H1 (cell line): Measurements from ENCODE around the gene DNLZ. TPM values are rescaled to one million over a fixed set of nuclear protein-coding genes. Genes with fewer than 3 reads are reported as not detected.

Experiments
- CTCF ChIA-PET: fragments of 300-600 bp; sonication (Branson Sonifier 250); formaldehyde crosslinking; loops from one replicate; lab custom pipeline; 2021; ENCODE audit not compliant: partially characterized antibody; lab: Charles Lee
- POLR2A ChIA-PET: fragments of 300-600 bp; sonication (Branson Sonifier 250); formaldehyde crosslinking; loops from one replicate; lab custom pipeline; 2021; ENCODE audit warnings: inconsistent platforms; ENCODE audit not compliant: partially characterized antibody; lab: Charles Lee
- DNase-seq, 2 experiments: peaks; one replicate each; pipeline versions ENCODE4 v3.0.0 to v3.0.0-alpha.2; 2010 to 2022; ENCODE audit warnings: low spot score in 2 of 2, low read depth in 1 of 2, mixed read lengths in 1 of 2
- FAIRE-seq: peaks from 2 replicates; lab custom pipeline; 2011; peaks lifted over from hg19 to GRCh38; lab: Jason Lieb, UNC
- H2AFZ ChIP-seq: 2 replicates; pipeline ENCODE4 v1.8.1; 2012; ENCODE audit warnings: low read length, inconsistent platforms
- H2AK5ac ChIP-seq: 2 replicates; pipeline ENCODE4 v1.6.1; 2013; ENCODE audit warnings: low read depth, low read length
- H2BK120ac ChIP-seq: replicated peaks from 2 replicates; pipeline ENCODE3; 2013; ENCODE audit warnings: low read depth, low read length, inconsistent platforms
- H2BK12ac ChIP-seq: 2 replicates; pipeline ENCODE4 v1.6.1; 2013; ENCODE audit warnings: low read depth, low read length
- H2BK15ac ChIP-seq: 2 replicates; pipeline ENCODE4 v1.6.1; 2013; ENCODE audit warnings: low read length
- H2BK20ac ChIP-seq: 2 replicates; pipeline ENCODE4 v1.6.1; 2013; ENCODE audit warnings: low read length
- H2BK5ac ChIP-seq: 2 replicates; pipeline ENCODE4 v1.6.1; 2013; ENCODE audit warnings: low read depth, low read length
- H3K14ac ChIP-seq: 2 replicates; pipeline ENCODE4 v1.6.1; 2013; ENCODE audit warnings: inconsistent platforms; ENCODE audit not compliant: insufficient read length
- H3K18ac ChIP-seq: 2 replicates; pipeline ENCODE4 v1.6.1; 2013; ENCODE audit warnings: low read length; ENCODE audit errors: extremely low read depth
- H3K23ac ChIP-seq: 2 replicates; pipeline ENCODE4 v1.6.1; 2013; ENCODE audit warnings: inconsistent platforms; ENCODE audit not compliant: insufficient read length
- H3K23me2 ChIP-seq: 2 replicates; pipeline ENCODE4 v1.6.1; 2013; ENCODE audit warnings: low read depth, low read length
- H3K27ac ChIP-seq: 2 replicates; pipeline ENCODE4 v1.6.1; 2011; ENCODE audit warnings: low read depth, low read length, inconsistent platforms
- H3K27me3 ChIP-seq, 4 experiments: replicated peaks in 1 of 4; 1 replicate in 1 of 4; 2 replicates in 3 of 4; pipeline versions ENCODE4 v1.6.1 to v1.8.1; 2011 to 2013; ENCODE audit warnings: low read length in 3 of 4, mild to moderate bottlenecking in 3 of 4, inconsistent platforms in 2 of 4, mixed read lengths in 2 of 4, moderate library complexity in 1 of 4; ENCODE audit not compliant: control insufficient read depth in 3 of 4, insufficient read depth in 3 of 4; ENCODE audit errors: extremely low read depth in 1 of 4
- H3K36me3 ChIP-seq, 4 experiments: 2 replicates each; pipeline versions ENCODE4 v1.6.1 to v1.8.1; 2011 to 2013; ENCODE audit warnings: mild to moderate bottlenecking in 4 of 4, low read length in 3 of 4, moderate library complexity in 2 of 4, control low read depth in 1 of 4, inconsistent platforms in 1 of 4; ENCODE audit not compliant: insufficient read depth in 4 of 4, control insufficient read depth in 2 of 4
- H3K4ac ChIP-seq: replicated peaks from 2 replicates; pipeline ENCODE3; 2013; ENCODE audit warnings: low read length, low read depth, mixed read lengths, inconsistent platforms; ENCODE audit not compliant: insufficient read length
- H3K4me1 ChIP-seq, 4 experiments: replicated peaks in 1 of 4; 1 replicate in 1 of 4; 2 replicates in 3 of 4; pipeline versions ENCODE4 v1.6.1 to v1.8.1; 2011 to 2013; ENCODE audit warnings: low read length in 3 of 4, inconsistent platforms in 2 of 4, mixed read lengths in 1 of 4; ENCODE audit not compliant: insufficient read depth in 4 of 4, control insufficient read depth in 3 of 4
- H3K4me2 ChIP-seq, 2 experiments: 2 replicates each; pipeline versions ENCODE4 v1.6.1 to v1.8.1; 2011 to 2013; ENCODE audit warnings: low read depth in 2 of 2, low read length in 2 of 2, control low read depth in 1 of 2, inconsistent platforms in 1 of 2, mild to moderate bottlenecking in 1 of 2; ENCODE audit not compliant: insufficient read depth in 1 of 2
- H3K4me3 ChIP-seq, 4 experiments: fragments of 200-600, 300-600 bp in 1 of 4; sonication (generic), shearing (Covaris generic), sonication (Bioruptor Twin) in 1 of 4; 2 replicates each; pipeline versions ENCODE4 v1.5.1 to v1.8.1; 2011 to 2016; ENCODE audit warnings: low read length in 4 of 4, low read depth in 3 of 4, control low read depth in 2 of 4, inconsistent platforms in 2 of 4, mild to moderate bottlenecking in 2 of 4, mixed read lengths in 1 of 4, moderate library complexity in 1 of 4; ENCODE audit not compliant: insufficient read depth in 2 of 4; ENCODE audit errors: extremely low read depth in 1 of 4
- H3K56ac ChIP-seq: replicated peaks from 2 replicates; pipeline ENCODE3; 2013; ENCODE audit warnings: low read depth, mild to moderate bottlenecking, mixed read lengths, low read length, inconsistent platforms; ENCODE audit not compliant: insufficient read length
- H3K79me1 ChIP-seq: 2 replicates; pipeline ENCODE4 v1.6.1; 2013; ENCODE audit warnings: low read depth, low read length, control low read depth
- H3K79me2 ChIP-seq, 2 experiments: 2 replicates each; pipeline versions ENCODE4 v1.6.1 to v1.8.1; 2012 to 2013; ENCODE audit warnings: low read length in 2 of 2, mild to moderate bottlenecking in 2 of 2, inconsistent platforms in 1 of 2; ENCODE audit not compliant: insufficient read depth in 2 of 2, control insufficient read depth in 1 of 2
- H3K9ac ChIP-seq, 4 experiments: replicated peaks in 1 of 4; 1 replicate in 1 of 4; 2 replicates in 3 of 4; pipeline versions ENCODE4 v1.6.1 to v1.8.1; 2011 to 2013; ENCODE audit warnings: low read depth in 3 of 4, low read length in 3 of 4, control low read depth in 2 of 4, mild to moderate bottlenecking in 2 of 4, moderate library complexity in 2 of 4, inconsistent platforms in 1 of 4; ENCODE audit errors: extremely low read depth in 1 of 4
- H3K9me3 ChIP-seq, 2 experiments: 2 replicates each; pipeline versions ENCODE4 v1.6.1 to v1.8.1; 2012 to 2013; ENCODE audit warnings: mild to moderate bottlenecking in 2 of 2, moderate library complexity in 2 of 2, control low read depth in 1 of 2, inconsistent platforms in 1 of 2, low read depth in 1 of 2, low read length in 1 of 2, mixed read lengths in 1 of 2; ENCODE audit not compliant: insufficient read depth in 2 of 2
- H4K20me1 ChIP-seq, 2 experiments: replicated peaks in 1 of 2; 2 replicates each; pipeline versions ENCODE3 to v1.8.1; 2011 to 2013; ENCODE audit warnings: inconsistent platforms in 2 of 2, low read length in 2 of 2, mild to moderate bottlenecking in 1 of 2; ENCODE audit not compliant: insufficient read depth in 2 of 2, control insufficient read depth in 1 of 2
- H4K5ac ChIP-seq: 2 replicates; pipeline ENCODE4 v1.6.1; 2013; ENCODE audit warnings: low read length, low read depth, mixed read lengths, inconsistent platforms; ENCODE audit not compliant: insufficient read length
- H4K8ac ChIP-seq: 2 replicates; pipeline ENCODE4 v1.8.0; 2013; ENCODE audit warnings: mild to moderate bottlenecking, moderate library complexity, low read length, inconsistent platforms; ENCODE audit not compliant: insufficient read depth; ENCODE audit errors: extremely low read depth
- H4K91ac ChIP-seq: replicated peaks from 2 replicates; pipeline ENCODE3; 2013; ENCODE audit warnings: low read length, mixed read lengths, inconsistent platforms; ENCODE audit not compliant: insufficient read length
- CHD1 ChIP-seq: IDR thresholded peaks from 2 replicates; pipeline ENCODE4 v1.6.1; 2012; ENCODE audit warnings: low read depth, low read length, improper control_type of control experiment
- FOSL1 ChIP-seq: IDR thresholded peaks from 2 replicates; pipeline ENCODE4 v1.6.1; 2011; ENCODE audit warnings: mild to moderate bottlenecking, low read depth, low read length, moderate library complexity; ENCODE audit not compliant: insufficient read depth
- GTF2F1 ChIP-seq: IDR thresholded peaks from 2 replicates; pipeline ENCODE4 v1.6.1; 2012; ENCODE audit warnings: low read depth, low read length, improper control_type of control experiment, borderline replicate concordance
- MAX ChIP-seq: IDR thresholded peaks from 2 replicates; pipeline ENCODE4 v1.6.1; 2012; ENCODE audit warnings: inconsistent platforms
- NRF1 ChIP-seq: IDR thresholded peaks from 2 replicates; pipeline ENCODE4 v1.6.1; 2011; ENCODE audit warnings: mild to moderate bottlenecking, low read depth, low read length, improper control_type of control experiment
- TAF1 ChIP-seq: IDR thresholded peaks from 2 replicates; pipeline ENCODE4 v1.6.1; 2011; ENCODE audit warnings: mild to moderate bottlenecking, low read depth, low read length
- WGBS, 2 experiments: shearing (Covaris generic) in 1 of 2; methylation state at CpG; one replicate each; pipeline versions ENCODE4 v1.1.6 to v1.1.7; 2013 to 2015; ENCODE audit warnings: low lambda C conversion rate in 2 of 2, mixed read lengths in 2 of 2, inconsistent platforms in 1 of 2, low coverage in 1 of 2, missing lambda C conversion rate in 1 of 2; ENCODE audit not compliant: insufficient replicate concordance in 2 of 2, insufficient coverage in 1 of 2, insufficient read length in 1 of 2; ENCODE audit errors: extremely low coverage in 1 of 2, missing lambda C conversion rate in 1 of 2; 5-methylcytosine and 5-hydroxymethylcytosine counted together
- polyA plus RNA-seq, 7 experiments: library from polyadenylated mRNA; depleted of rRNA in 3 of 7; stranded (reverse) in 5 of 7; unstranded in 2 of 7; fragments of >200 nt in 5 of 7; fragments of 200-250 nt in 2 of 7; gene quantifications; 1 replicate in 5 of 7; 2 replicates in 1 of 7; 4 replicates in 1 of 7; pipeline versions ENCODE4 v1.2.1 to v1.2.3, GENCODE V29; 2011 to 2013; ENCODE audit warnings: missing spikeins in 2 of 7, mixed read lengths in 2 of 7
- total RNA-seq: library from RNA; stranded (reverse); fragmentation: NEBNext Ultra II Directional; extraction: Animal tissue kit (Norgen Biotek cat#: 25700); gene quantifications from 2 replicates; pipeline ENCODE4 v1.2.1, GENCODE V29; 2021

The DNLZ gene
- total and polyA plus RNA-seq, 2 of the 8 experiments (the other 6 are each of a cell fraction or from before 2014, with no cell fraction given): 11.6 to 17.9 TPM

GRCh38 chr9:136316271-136316751 lies 47.2 kb downstream of the DNLZ start:
- Histone ChIP-seq H3K56ac (no peak overlapping the region), H2AK5ac (no peak overlapping the region), H3K9ac (no peak overlapping the region), H3K14ac (no peak overlapping the region), H3K4me3 (no peak overlapping the region), H2AFZ (no peak overlapping the region), H3K4me1 (0 out of 7 replicates have a peak, but pooled peaks cover 0 to 3% (median 0%) of the 10 kb centered on the region in 4 experiments), H3K79me1 (no peaks in the 10 kb centered on the region), H2BK5ac (no peak overlapping the region), H2BK20ac (no peak overlapping the region), H2BK15ac (no peak overlapping the region), H2BK120ac (no peak overlapping the region), H2BK12ac (peak overlapping the region; percentile 68; the same call in 1 of the 2 replicates), H3K27ac (no peak overlapping the region), H3K36me3 (no peaks in the 10 kb centered on the region), H3K4ac (no peak overlapping the region), H4K91ac (no peak overlapping the region), H3K27me3 (no peaks in the 10 kb centered on the region), H4K8ac (no peak overlapping the region), H4K20me1 (no peaks in the 10 kb centered on the region), H3K79me2 (no peaks in the 10 kb centered on the region), H3K9me3 (peaks cover 13 to 19% of the 10 kb centered on the region in 2 experiments), H3K4me2 (no peak overlapping the region), H3K23me2 (peaks cover 2% of the 10 kb centered on the region; the same call in 1 of the 2 replicates), H3K23ac (no peak overlapping the region), H3K18ac (no peak overlapping the region), H4K5ac (no peak overlapping the region)
- CTCF ChIA-PET: no interaction called here
- DNase-seq (no peak), FAIRE-seq (no peak)
- POLR2A ChIA-PET: no interaction called here
- 94% methylated on average over 23 of the region's 23 CpGs; no CpG with 5 or more reads in 1 of the 2 experiments for whole genome bisulfite sequencing, 2 experiments
- no peak for TF ChIP-seq TAF1
- no peak for TF ChIP-seq FOSL1
- no peak for TF ChIP-seq MAX
- TF ChIP-seq NRF1: no peak
- TF ChIP-seq CHD1: no peak
- TF ChIP-seq GTF2F1: no peak
